Measurements from ENCODE around the gene ATG4D.

The ATG4D gene

GRCh38 chr19:10544242-10544752 lies 593 bp downstream of the ATG4D start:
- TF ChIP-seq EZH2phosphoT487 (IDR thresholded peaks at IDR 0.05; ENCODE audit: borderline replicate concordance, low read length) (no peak), CTCF (IDR thresholded peaks at IDR 0.05; ENCODE audit: low read depth, low read length, poor library complexity, severe bottlenecking) (no peak)

GRCh38 chr19:10544753-10545251 lies 1.1 kb downstream of the ATG4D start:
- Histone ChIP-seq H3K4me2 (ENCODE audit: low read length) (peak overlapping the region; percentile 96), H3K9me3 (ENCODE audit: control insufficient read depth, insufficient read depth, low read length) (no peaks in the 10 kb centered on the region), H3K4me3 (ENCODE audit: low read length) (peak overlapping the region; percentile 96), H3K36me3 (ENCODE audit: control insufficient read depth, low read length) (peaks cover 37% of the 10 kb centered on the region), H3K79me2 (ENCODE audit: control insufficient read depth, low read length) (peaks cover 24% of the 10 kb centered on the region), H3K27ac (ENCODE audit: low read depth, low read length) (0 out of 2 replicates have a peak overlapping the region, but pooled peaks have one; percentile 41), H3K4me1 (ENCODE audit: control insufficient read depth, low read length) (peaks cover 18% of the 10 kb centered on the region), H3F3A (ENCODE audit: control insufficient read depth, insufficient read depth) (peaks cover 11% of the 10 kb centered on the region), H4K20me1 (ENCODE audit: control insufficient read depth, insufficient read depth, low read depth, low read length) (peaks cover 4% of the 10 kb centered on the region; the same call in 1 of the 2 replicates), H3K27me3 (ENCODE audit: control insufficient read depth, low read length) (peaks cover 5% of the 10 kb centered on the region), H3K9me2 (replicated peaks; ENCODE audit: control insufficient read depth, low read length) (no peaks in the 10 kb centered on the region)
- TF ChIP-seq EZH2phosphoT487 (IDR thresholded peaks at IDR 0.05; ENCODE audit: borderline replicate concordance, low read length) (no peak), CTCF (IDR thresholded peaks at IDR 0.05; ENCODE audit: low read depth, low read length, poor library complexity, severe bottlenecking) (no peak)

More at GRCh38 chr19:10544242-10544752, 593 bp downstream of the ATG4D start:
- H3K9me2 ChIP-seq (replicated peaks; ENCODE audit: control insufficient read depth, low read length), result no peaks in the 10 kb centered on the region
- H3K4me2 ChIP-seq (ENCODE audit: low read length), result peak overlapping the region; percentile 96
- H3K79me2 ChIP-seq (ENCODE audit: control insufficient read depth, low read length), result peaks cover 24% of the 10 kb centered on the region
- peaks cover 18% of the 10 kb centered on the region for H3K4me1 ChIP-seq (ENCODE audit: control insufficient read depth, low read length)
- H3F3A ChIP-seq (ENCODE audit: control insufficient read depth, insufficient read depth), result peaks cover 11% of the 10 kb centered on the region
- peaks cover 33% of the 10 kb centered on the region for H3K36me3 ChIP-seq (ENCODE audit: control insufficient read depth, low read length)
- H3K27ac ChIP-seq (ENCODE audit: low read depth, low read length), result peak overlapping the region; percentile 41
- H4K20me1 ChIP-seq (ENCODE audit: control insufficient read depth, insufficient read depth, low read depth, low read length), result peaks cover 4% of the 10 kb centered on the region; the same call in 1 of the 2 replicates
- H3K27me3 ChIP-seq (ENCODE audit: control insufficient read depth, low read length), result peaks cover 7% of the 10 kb centered on the region
- H3K4me3 ChIP-seq (ENCODE audit: low read length), result peak overlapping the region; percentile 96
- H3K9me3 ChIP-seq (ENCODE audit: control insufficient read depth, insufficient read depth, low read length), result no peaks in the 10 kb centered on the region

- peaks cover 4% of the 10 kb centered on the region; the same call in 1 of the 2 replicates for H4K20me1 ChIP-seq (ENCODE audit: control insufficient read depth, insufficient read depth, low read depth, low read length)
- H3F3A ChIP-seq (ENCODE audit: control insufficient read depth, insufficient read depth), result peaks cover 11% of the 10 kb centered on the region
- H3K79me2 ChIP-seq (ENCODE audit: control insufficient read depth, low read length), result peaks cover 24% of the 10 kb centered on the region
- no peak overlapping the region for H3K27ac ChIP-seq (ENCODE audit: low read depth, low read length)
- H3K4me2 ChIP-seq (ENCODE audit: low read length), result no peak overlapping the region
- H3K36me3 ChIP-seq (ENCODE audit: control insufficient read depth, low read length), result peaks cover 51% of the 10 kb centered on the region
- H3K4me3 ChIP-seq (ENCODE audit: low read length), result no peak overlapping the region
- peaks cover 18% of the 10 kb centered on the region for H3K4me1 ChIP-seq (ENCODE audit: control insufficient read depth, low read length)
- no peaks in the 10 kb centered on the region for H3K9me3 ChIP-seq (ENCODE audit: control insufficient read depth, insufficient read depth, low read length)
- TF ChIP-seq CTCF (IDR thresholded peaks at IDR 0.05; ENCODE audit: low read depth, low read length, poor library complexity, severe bottlenecking) (no peak), EZH2phosphoT487 (IDR thresholded peaks at IDR 0.05; ENCODE audit: borderline replicate concordance, low read length) (no peak)
- H3K27me3 ChIP-seq (ENCODE audit: control insufficient read depth, low read length), result no peaks in the 10 kb centered on the region
- H3K9me2 ChIP-seq (replicated peaks; ENCODE audit: control insufficient read depth, low read length), result no peaks in the 10 kb centered on the region
Observed at GRCh38 chr19:10546817-10547216, 3.1 kb downstream of the ATG4D start.

Measured in DOHH2 (cell line).